M059J (cell line): ENCODE results near the gene PHF20. TPM values are rescaled to one million over a fixed set of nuclear protein-coding genes. Genes with fewer than 3 reads are reported as not detected.
"Not testable (repeated sequence)": the region's sequence is repeated elsewhere in the genome, so short reads cannot be mapped to it uniquely, and the experiment has no call there.

Source experiments
- DNase-seq: peaks from one replicate; pipeline ENCODE4 v3.0.0-alpha.2; 2012; ENCODE audit warnings: low read depth
- total RNA-seq: library from RNA; depleted of rRNA; stranded (reverse); fragments of >200 nt; shearing (Covaris generic); gene quantifications from 2 replicates; pipeline ENCODE4 v1.2.3, GENCODE V29; 2014

Gene PHF20
- total RNA-seq, 1 experiment from 2014 or later = 57.6 TPM

DNA sequence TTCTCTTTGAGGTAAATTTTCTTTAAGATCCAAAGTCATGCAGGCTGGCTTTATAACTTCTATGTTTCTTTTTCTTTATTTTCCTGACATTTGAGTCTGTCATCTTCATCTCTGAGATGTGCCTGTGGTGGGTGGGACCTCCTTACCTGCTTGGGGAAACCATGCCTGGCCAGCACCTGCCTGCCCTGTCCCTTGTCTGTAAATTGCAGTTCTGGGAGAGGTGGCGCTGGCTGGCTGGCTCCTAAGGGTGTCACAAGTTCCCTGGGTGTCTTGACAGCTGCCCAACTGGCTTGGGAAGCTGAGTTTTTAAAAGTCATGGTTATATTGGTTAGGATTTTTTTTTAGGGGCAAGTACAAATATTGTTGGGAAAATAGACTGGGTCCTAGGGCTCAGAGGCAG is 146.2 kb downstream of the PHF20 start:
- no peak for DNase-seq

DNA sequence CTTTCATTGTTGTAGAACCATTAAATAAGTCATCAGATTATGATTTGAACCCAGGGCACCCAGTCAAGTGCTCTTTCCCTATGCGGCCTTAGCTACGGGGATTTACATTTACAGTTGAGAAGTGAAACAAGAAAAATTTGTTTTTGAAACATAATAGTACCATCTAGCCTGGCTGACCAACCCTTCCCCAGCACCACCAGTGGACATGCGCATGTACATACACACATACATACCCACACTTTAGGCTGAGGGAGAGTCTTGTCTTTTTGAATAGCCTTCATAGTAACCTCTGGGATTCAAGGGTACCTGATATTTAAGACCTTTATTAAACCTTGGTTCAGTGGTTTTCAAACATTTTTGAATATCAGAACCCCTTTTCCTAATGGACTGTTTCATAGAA is 148.7 kb downstream of the PHF20 start:
- DNase-seq = no peak

DNA sequence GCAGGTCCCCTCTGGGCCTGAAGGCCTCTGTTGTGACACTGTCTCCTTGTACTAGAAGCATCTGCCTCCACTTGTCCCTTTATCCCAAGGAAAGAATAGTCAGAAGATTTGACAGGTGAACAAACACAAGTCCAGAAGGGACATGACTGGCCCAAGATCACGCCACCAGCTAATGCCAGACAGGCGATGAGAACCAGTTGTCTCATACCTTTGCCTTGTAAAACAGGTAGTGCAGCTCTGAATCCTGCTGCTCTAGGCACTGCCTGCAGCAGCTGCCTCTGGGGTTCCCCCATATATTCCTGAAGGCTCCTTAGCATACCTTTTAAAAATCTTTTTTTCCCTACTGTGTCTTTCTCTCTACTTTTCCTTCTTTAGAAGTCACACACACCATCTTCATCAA is 157.5 kb downstream of the PHF20 start:
- no peak for DNase-seq

DNA sequence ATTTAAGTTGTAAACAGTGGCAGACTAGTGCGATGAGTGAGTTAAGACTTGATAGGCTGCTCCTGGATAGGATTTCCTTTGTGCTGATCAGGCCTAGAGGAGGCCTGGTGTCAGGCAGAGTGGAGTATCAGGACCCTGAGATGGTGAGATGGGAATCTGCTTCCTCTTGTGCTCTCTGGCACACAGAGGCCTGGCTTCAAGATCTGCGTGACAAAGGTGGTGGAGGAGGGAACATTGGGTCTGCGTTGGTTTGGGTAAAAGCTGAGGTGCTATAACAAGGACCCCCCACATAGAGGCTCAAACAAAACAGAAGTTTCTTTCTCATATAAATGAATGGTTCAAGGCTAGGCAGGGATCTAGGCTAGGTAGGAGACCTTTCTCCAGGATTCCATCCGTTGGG is 162.2 kb downstream of the PHF20 start:
- DNase-seq = no peak

DNA sequence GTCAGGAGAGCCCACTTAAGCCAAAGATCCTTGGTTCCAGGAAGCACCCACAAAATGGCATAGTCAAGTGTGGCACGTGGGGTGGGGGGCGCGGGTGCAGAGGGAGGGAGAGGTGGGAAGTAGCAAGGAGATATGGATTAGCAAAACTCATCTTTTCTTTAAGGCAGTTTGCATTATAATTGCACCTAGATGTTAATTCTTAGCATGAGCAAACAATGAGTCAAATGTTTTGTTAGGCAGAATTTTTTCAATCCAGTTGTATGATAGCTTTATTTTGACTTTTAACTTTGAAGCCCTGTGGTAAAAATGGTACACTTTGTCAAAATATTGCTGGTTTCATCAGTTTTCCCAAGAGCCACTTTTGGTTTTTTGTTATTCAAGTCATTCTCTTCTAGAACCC is 167.4 kb downstream of the PHF20 start:
- DNase-seq = no peak

DNA sequence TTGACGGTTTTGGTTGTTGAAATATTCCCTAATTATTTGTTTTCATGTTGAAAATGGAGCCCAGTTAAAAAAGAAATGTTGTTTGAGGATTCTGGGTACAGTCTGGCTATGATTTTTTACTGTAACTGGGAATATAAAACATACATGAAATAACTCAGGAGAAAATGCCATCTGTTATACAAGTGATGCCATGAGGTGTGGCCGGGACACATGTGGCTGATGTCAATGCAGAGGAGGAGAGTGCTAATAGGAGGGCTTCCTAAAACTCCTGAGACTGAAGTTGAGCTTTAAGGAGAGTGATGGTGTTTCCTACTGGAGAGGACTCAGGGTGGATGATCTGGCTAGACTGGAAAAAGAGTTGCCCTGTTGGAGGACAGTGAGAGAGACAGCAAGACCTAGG is 169.8 kb downstream of the PHF20 start:
- DNase-seq = no peak

DNA sequence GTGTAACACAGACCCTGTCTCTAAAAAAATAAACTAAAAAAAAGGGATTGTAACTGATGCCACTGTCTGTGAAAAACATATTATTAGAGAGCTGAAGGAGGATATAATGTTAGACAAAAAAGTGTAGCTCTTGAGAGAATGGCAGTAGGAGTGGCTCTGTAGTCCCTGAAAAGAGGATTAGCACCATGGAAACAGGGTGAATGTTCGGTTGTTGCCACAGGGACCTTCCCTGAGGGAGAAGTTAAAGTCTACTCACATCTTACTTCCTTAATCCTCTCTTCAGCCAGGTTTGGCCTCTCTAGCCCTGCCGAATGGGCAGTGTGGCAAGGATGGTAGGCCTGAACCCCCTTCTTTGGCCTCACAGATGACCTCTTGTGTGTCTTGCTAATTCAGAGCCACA is 170.4 kb downstream of the PHF20 start:
- peak; percentile 9 for DNase-seq

DNA sequence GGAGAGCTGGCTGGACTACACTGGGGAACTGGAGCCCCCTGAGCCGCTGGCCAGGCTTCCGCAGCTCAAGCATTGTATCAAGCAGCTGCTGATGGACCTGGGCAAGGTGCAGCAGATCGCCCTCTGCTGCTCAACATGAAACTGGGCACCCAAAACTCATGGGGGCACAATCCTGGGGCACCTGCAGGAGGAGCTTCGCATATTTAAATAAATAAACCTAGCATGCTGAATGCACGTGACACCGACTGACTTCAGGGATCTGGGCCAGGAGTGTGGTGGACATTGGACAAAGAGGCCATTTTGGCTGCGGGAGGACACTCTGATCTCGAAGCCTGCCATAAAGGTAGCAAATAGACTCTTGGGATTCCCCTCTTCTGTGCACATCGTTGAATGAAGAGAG is 175.7 kb downstream of the PHF20 start:
- DNase-seq = peak; percentile 46

DNA sequence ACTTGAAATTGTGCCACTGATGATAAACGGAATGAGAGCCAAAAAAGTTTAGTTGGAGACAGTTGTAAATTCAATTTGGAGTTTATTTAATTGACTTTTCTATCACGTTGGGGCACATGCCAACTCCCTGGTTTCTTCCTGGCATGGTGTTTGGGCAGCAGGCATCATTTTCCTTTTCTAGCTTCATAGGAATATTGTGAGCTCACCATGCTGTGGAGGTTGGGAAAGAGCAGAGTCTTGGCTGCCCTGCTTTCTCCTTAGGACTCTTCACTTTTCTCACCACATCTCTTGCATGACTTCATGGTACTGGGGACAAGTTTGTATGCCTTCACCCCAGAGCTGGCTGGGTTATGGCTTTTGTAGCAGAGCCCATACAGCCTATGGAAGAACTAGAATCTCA is 176.1 kb downstream of the PHF20 start:
- no peak for DNase-seq

DNA sequence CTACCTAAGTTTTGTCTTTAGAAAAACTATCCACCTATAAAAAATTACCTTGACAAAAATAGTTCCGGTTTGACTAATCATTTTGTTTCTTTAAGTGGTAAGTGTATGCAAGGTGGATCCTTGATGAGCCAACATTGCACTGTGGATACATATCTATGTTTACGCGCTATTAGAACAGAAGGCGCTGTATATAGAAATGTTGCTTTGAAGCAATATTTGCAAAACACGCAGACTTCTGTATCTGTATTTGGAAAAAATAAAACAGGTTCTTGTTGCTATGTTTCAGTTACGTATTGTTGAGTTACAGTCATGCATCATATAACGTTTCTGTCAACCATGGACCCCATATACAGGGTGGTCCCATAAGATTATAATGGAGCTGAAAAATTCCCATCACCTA is 178.3 kb downstream of the PHF20 start:
- no peak for DNase-seq

DNA sequence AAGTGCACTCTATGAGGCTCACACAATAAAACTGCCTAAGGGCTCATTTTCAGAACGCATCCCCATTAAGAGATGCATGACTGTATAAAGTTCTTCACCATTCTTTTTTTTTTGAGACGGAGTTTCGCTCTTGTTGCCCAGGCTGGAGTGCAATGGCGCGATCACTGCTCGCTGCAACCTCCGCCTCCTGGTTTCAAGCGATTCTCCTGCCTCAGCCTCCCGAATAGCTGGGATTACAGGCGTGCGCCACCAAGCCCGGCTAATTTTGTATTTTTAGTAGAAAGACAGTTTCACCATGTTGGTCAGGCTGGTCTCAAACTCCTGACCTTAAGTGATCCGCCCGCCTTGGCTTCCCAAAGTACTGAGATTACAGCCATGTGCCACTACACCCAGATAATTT is 180.3 kb downstream of the PHF20 start:
- DNase-seq = not testable (repeated sequence)

DNA sequence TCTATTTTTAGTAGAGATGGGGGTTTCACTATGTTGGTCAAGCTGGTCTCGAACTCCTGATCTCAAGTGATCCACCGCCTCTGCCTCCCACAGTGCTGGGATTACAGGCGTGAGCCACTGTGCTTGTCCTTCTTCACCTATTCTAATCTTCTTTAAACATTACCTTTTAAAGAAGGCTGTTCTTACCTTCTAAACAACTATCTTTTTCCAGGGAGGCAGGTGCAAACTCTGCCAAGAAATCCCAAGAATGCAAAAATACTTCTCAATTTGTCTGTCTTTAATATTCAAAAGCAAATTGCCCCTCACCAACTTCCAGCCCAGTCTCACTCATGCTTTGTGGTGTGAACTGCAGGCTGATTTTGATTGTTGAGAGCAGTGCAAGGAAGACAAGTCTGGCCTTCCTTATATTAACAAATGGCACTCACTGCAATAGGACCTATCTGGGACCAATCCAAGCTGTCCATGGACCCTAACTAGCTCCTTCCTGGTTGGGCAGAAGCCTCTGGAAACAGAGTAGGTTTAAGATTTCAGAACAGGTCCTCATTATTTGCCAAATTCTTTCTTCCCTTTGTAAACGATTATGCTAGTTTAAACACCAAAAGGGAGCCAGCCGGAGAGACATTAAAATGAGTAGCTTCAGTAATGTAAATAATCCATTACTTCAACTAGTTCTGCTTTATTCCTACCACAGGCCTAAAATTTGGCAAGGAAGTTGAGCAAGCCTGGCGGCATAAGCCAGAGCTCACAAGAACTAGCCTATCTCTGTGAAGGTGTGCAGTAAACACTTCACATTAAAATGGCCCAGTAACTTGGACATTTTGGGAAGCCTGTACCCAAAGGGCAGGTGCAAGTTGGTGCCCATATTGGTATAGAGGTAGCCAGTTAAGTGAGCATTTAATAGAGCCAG is 180.9 kb downstream of the PHF20 start:
- peak; percentile 53 for DNase-seq

DNA sequence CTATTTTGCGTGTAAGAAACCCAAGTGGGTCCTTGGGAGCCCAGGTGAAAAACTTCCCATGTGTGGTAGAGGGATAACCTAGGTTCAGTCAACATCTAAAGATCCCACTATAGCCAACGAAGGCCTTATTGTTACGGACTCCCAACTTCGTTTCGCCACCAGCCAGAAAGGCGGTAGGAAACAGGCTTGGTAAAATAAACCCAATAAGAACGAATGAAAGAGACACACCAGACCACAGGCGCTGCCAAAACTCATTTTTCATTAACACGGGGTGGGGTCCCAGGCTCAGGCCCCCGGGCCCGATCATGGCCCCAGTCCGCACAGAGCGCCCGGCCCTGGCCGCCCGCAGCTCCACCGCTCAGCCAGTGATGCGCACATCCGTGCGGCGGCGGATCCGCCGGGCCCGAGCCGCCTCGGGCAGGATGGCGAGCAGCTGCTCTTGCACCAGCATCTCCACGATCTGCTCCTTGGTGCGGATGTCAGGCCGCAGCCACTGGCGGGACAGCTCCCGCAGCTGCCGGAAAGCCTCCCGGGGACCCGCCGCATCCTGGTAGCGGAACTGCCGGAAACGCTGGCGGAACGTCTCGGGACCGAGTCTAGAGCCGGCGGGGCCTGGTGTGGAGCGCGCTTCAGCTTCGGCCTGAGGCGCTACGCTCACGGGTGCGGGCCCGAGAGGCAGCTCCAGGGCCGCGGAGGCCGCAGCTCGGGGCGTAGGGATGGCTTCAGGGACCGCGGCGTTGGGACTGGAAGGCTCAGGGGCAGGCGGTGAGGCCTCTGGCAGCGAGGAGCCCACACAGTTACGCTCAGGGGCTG is 181.8 kb downstream of the PHF20 start:
- DNase-seq = peak; percentile 54

DNA sequence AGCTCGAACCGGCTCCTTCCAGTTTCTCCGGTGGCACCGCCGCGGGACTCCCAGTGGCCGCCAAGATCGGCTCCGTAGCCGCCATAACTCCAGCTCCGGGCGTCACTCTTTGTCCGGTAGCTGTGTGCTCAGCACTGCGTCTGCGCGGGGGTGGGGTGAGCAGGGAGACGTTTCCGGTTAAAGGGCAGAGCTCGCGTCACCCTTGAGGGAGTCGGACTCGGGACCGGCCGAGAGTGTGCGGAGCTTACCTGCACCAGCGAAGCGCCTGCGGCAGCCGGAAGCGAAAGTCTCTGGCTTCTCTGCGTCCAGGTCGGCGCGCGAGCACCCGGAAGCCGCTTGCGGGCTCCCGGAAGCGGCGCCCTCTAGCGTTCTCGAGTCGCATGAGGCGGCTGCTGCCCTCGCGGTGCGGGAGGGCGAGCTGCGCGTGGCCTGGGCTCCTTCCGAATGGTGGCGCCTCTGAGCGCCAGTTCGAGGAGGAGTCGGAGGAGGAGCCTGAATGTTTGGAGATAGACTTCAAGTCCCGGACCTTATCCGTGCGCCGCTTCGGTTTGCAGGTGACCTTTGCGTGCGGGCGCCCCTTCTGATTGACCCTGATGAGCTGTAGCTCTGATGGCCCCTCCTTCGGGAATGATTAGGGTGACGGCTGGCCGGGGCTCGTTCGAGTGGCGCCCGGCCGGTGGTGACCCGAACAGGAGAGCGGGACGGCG is 182.5 kb downstream of the PHF20 start, which contains the start of gene SCAND1:
Gene SCAND1, minus strand, starts transcription at position 303 of the 707 bp plus-strand sequence. Its CDS starts 218 bp downstream, at position 85.
- peak; percentile 99 for DNase-seq

DNA sequence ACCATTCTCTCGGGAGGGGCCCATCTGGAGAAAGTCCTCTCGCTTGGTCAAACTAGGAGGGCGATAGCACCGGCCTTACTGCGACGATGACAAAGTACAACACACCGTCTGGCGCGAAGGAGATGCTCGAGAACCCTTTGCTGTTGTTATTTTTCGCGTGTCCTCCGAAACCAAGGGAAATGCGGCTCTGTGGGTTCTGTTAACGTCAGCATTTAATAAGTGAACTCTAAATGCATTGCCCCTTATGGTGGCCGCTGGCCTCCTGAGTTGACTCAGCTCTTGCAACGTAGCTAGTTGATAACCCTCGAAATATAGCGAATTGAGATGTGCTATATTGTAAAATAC is 183.1 kb downstream of the PHF20 start:
- DNase-seq = peak; percentile 59

DNA sequence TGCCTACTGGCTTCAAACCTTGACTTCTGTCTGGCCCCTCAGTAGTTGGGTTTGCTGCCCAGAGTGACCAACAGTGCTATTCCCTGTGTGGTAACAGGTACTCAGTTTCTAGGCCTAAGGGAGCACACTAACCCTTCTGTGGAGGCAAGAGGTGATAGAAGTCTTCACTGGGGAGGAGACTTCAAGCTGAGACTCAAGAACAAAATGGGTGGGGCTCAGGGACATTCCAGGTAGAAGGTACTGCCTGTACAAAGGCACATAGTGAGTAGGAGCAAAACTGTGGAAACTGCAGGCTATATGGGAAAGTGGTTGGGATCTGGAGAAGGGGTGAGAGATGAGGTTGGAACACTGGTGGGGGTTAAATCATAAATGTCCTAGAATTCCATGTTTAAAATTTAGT is 184.8 kb downstream of the PHF20 start:
- DNase-seq = no peak

DNA sequence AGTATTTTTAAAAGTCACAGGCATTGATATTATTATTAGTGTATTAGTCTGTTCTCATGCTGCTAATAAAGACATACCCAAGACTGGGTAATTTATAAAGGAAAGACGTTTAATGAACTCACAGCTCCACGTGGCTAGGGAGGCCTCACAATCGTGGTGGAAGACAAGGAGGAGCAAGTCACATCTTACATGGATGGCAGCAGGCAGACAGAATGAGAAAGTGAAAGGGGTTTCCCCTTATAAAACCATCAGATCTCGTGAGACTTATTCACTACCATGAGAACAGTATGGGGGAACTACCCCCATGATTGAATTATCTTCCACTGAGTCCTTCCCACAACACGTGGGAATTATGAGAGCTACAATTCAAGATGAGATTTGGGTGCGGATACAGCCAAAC is 187.5 kb downstream of the PHF20 start:
- DNase-seq = not testable (repeated sequence)

DNA sequence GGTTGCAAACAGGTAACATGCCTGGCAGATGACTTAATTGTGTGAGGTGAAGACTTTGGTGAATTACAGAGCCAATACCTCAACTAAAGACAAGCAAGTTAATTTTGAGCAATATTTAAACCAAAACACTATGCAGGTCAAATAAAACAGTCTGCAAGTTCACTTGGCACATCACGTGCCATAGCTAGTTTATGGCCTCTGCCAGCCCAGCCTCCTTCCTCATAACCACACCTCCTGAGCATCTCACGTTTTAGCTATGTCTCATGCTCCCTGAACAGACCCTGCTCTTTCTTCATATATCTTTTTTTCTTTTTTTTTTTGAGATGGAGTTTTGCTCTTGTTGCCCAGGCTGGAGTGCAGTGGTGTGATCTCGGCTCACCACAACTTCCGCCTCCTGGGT is 192.1 kb downstream of the PHF20 start:
- DNase-seq = no peak

DNA sequence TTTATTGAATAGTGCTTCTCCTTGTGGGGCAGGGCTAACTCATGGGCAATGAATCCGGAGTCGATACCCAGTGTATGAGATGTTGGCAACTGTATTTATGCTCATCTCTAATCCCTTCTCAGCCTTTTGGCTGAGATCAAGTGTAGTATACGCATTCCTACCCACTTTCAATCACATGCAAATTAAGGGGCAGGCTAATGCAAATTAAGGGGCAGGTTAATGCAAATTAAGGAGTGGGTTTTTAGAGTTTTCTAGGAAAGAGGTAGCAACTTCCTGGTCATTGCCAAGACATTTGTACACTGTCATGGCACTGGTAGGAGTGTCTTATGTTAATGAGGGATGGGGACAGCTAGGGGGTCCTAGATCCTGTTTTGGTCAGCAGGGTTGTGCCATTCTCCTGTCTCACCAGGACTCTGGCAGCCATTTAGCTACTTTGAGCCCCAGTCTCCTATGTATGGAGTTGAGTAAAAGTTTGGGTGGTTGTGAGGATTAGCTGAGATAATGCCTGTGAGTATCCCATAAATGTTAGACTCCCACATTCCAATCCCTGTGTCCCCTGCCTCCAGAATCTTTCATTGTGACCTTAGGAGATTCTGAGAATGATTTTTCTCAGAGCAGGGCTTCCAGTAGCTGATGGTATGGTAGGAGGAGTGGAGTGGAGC is 196.3 kb downstream of the PHF20 start, which contains the start of gene CNBD2:
Gene CNBD2, plus strand, starts transcription at position 612 of the 662 bp plus-strand sequence. CDS start 173 bp downstream, outside the sequence.
- no peak for DNase-seq

DNA sequence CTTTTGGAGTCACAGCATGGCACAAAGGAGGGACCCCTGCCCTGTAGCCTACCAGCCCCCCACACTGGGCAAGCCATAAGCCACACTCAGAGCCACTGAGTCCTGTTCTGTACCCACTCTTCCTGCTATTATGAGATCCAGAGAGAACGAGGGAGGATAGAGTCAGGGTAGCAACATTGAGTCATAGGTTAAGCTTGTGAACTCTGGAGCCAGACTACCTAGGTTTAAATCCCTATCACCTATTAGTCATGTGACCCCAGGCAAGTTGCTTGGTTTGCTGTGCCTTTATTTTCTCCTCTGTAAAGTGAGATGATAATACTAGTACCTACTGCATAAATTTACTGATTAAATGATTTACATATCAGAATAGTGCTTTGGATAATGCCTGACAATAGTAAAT is 197.1 kb downstream of the PHF20 start:
- peak; percentile 63 for DNase-seq

DNA sequence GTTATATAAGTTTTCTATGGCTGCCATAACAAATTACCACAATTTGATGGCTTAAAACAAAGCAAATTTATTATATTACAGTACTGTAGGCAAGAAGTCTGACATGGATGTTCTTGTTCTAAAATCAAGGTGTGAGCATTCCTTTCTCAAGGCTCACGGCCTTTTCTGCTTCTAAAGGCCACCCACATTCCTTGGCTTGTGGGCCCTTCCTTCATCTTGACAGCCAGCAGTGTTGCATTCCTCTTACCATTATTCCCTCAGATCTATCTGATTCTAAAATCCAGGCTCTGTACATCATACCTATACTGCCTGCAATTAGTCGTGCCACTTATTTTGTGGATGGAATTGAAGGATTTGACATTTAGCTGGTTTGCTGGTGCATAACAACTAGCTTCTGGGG is 200.2 kb downstream of the PHF20 start:
- DNase-seq = no peak

DNA sequence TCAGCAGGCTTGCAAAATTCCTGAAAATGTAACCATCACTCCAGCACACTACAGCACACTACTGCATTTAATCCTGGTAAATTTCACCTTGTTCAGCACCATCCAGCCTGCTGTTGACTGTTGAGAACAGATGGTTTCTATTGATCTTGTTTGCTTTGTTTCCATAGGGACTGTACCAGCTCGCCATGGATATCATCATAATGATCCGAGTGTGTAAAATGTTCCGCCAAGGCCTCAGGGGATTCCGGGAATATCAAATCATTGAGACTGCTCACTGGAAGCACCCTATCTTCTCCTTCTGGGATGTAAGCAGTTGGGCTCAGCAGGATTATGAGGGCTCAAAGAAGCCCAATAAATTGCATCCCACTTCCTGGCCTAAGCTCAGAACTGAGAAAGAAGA is 200.6 kb downstream of the PHF20 start:
- peak; percentile 20 for DNase-seq
